GM18909 (cell line): ENCODE results near the gene POC1A.
A peak's percentile ranks its signal among the peaks of the same experiment; 100 is the strongest.
"Not testable (repeated sequence)": the region's sequence is repeated elsewhere in the genome, so short reads cannot be mapped to it uniquely, and the experiment has no call there.

Source experiments
- ATAC-seq: cut with Tn5 transposase; IDR thresholded peaks from one replicate; pipeline ENCODE4 v1.9.1; 2021; ENCODE audit warnings: mild to moderate bottlenecking; ENCODE audit not compliant: unreplicated experiment, poor library complexity

Gene POC1A

DNA sequence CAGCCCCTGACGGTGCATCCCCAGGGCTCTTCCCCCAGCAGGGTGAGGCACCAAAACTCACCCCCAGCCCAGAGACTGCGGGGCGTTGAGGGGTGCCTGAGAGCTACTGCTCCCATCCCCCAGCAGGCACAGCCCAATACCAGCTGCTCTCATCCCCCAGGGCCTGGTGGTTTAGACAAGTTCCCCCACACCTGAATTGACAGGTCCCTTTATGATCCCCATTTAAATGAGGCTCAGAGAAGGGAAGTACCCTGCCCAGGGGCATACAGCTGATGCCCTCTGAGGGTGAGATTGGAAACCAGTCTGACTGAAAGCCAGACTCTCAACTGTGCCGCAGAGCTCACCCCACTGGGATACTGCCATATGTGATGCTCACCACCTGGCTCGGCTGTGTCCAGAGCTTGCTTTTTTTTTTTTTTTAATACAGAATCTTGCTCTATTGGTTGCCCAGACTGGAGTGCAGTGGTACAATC is 118.0 kb downstream of the POC1A start:
- ATAC-seq = peak; percentile 80

DNA sequence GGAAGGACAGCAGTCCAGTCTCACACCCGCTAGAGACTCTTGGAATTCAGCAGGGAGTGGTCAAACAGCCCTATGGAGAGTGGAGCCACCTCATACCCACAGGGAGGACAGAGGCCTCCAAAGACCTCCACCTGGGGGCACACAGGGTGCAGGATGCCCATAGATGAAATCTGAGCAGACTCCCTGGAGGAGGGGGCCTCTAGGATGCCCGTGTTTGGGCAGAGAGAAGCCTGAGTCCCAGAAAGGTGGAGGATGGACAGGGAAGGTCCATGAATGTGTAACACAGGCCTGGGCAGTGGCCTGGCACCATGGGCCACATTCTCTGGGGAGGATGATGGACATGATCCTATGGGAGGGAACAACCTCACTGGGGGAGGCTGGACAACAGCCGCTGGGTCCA is 119.6 kb downstream of the POC1A start:
- no peak for ATAC-seq

DNA sequence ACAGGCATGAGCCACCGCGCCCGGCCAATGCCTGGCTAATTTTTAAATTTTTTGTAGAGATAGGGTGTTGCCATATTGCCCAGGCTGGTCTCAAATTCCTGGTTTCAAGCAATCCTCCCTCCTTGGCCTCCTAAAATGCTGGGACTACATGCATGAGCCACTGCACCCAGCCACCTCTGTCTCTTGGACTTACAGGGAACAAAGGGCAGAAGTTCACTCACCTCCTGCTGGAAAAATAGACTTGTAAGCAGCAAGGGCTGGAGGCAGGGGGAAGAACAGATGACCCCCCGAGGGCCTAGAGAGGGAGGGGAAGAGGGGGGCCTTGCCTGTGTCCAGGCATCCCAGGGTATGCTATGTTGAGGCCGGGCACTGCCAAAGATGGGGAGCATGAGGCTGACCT is 120.0 kb downstream of the POC1A start:
- no peak for ATAC-seq

DNA sequence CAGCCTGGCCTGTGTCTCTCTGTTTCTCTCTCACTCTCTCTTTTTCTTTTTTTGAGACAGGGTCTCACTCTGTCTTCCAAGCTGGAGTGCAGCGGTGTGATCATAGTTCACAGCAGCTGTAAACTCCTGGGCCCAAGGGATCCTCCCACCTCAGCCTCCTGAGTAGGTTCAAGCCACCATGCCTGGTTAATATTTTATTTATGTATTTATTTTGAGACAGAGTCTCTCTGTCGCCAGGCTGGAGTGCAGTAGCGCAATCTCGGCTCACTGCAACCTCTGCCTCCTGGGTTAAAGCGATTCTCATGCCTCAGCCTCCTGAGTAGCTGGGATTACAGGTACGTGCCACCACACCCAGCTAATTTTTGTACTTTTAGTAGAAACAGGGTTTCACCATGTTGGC is 120.5 kb downstream of the POC1A start:
- not testable (repeated sequence) for ATAC-seq

DNA sequence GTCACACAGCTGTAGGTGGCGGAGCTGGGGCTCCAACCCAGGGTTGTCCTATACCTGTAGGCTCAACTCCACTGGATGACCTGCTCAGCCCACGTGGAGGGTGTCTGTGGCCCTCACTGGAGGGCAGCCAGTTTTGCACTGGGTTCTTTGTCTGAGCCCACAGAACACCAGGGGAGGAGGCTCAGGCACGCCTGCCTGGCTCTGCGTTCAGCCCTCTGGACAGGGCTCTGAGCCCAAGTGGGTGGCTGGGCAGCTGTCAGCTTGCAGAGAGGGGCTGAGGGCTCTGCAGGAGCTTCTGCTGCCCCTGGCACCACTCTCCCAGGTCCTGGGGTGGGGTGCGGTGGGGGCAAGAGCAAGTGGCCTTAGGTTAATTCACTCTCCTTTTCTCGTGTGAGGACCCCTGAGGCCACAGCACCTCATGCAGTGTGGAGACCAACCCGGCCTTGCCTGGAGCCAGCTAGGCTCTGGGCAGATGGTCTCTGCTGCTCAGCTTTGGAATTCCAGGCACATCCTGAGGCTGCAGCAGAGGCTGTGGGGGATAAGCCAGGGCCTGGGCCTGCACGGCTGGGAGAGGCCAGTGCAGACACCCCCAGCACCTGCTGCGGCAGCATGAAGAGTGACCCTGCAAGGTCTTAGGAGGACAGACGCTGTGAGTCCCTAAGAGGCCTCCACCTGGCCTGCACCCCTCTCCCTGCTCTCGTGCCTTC is 121.4 kb downstream of the POC1A start:
- ATAC-seq = no peak

DNA sequence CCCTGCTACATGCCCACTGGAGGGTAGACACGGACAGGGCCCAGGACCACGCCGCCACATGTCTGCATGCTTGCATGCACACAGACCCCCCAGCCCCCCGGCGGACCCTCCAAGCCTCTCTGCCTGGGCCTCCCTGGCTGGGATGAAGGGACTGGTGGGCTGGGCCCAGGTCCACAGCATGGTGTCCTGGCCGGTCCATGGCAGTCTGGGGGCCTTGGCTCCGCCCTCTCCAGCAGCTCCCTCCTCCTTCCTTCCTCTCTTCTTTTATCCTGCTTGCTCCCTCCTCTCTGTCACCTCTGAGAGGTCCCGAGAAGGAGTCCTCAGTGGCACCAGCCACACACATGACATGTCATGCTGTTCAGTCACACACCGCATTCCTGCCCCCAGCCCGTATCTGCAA is 122.3 kb downstream of the POC1A start:
- ATAC-seq = no peak

DNA sequence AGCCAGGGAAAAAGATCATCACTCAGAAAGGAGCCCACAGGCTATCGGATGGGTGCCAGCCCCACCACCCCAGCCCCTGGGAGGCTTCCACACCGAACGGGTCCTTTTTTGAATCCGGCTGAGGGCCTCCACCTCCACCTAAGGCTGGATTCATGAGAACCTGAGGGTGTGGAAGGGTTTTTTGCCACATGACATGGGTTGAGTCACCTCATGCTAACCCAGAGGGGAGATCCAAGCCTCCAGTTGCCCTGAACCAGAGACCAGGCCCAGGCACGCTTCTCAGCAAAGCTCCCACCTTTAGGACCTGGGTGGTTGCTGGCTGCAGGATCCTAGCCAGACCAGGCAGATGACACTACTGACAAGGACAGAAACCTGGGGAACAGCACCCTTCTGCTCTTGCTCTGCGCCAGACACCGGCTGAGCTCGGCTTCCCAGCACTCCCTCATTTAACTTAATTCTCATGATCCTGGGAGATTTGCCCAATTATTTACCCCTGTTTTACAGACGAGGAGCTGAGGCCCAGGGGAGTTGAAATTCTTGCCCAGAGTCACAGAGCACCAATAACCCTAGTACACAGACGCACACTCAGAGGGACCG is 123.4 kb downstream of the POC1A start:
- no peak for ATAC-seq

DNA sequence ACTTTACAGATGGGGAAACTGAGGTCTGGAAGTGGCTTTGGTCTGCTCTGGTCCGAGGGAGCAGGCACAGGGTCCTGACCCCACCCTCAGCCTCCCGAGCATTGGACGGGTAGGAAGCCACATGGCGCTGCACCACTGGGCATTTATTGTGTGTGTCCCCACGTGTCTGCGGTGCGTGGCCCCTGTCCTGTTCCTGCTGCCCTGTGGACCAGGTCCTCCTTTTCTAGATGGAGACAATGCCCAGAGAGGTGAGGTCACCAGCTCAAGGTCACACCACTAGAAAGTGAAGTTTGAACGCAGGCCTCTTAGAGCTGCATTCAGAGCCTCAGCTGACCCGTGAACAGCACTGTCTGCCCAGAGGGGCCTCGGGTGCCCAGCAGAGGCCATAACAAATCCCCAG is 124.7 kb downstream of the POC1A start:
- ATAC-seq = no peak

DNA sequence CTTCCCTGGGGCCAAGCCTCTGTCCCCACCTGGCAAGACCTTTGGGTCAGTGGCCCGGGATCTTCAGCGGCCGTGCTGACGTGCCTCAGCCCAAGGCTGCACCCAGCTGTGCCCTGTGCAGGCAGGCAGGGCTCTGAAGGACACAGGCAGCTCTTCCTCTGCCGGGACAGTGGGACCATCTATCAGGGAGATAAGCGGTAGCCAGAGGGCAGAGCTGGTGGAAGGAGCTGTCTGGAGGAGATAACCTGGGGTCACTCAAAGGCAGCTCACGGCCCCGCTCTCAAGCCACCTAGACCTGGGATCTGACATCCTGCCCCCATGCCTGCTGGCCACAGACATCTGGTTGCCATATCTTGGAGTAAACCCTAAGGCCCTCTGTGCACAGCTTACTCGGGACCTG is 125.2 kb downstream of the POC1A start:
- ATAC-seq = no peak

DNA sequence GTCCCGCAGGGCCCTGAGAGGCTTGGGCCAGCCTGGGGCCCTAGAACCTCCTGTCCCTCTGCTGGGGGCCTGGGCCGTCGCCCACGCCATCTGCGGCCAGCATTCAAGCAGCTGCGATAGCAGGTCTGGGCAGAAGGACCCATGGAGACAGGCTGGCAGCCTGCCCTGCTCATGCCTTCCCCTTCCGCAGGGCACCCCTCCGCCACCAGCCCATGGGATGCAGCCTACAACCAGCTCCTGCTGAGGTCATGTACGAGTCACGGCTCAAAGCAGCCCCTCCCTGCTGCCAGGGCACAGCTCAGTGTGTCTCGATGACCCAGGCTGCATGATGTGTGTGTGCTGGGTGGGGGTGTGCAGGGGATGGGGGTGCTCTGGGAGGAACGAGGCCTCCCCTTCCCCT is 125.7 kb downstream of the POC1A start:
- ATAC-seq = no peak

DNA sequence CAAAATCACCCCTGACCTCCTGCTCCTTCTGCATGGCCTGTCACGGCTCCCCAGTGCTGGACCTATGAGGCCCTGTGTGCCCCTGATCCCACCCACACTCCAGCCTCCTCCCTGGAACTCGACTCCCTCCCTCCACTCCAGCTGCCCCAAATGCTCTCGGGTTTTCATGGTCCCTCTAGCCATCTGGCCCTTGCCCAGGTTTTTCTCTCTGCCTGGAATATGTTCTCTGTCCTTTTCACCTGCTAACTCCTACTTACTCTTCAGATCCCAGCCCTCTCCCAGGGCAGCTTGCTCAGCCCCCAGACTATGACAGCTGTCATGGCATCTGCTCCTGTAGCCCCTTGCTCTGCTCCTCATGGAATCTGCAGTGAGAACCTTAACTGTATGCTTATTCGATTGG is 128.2 kb downstream of the POC1A start:
- no peak for ATAC-seq

DNA sequence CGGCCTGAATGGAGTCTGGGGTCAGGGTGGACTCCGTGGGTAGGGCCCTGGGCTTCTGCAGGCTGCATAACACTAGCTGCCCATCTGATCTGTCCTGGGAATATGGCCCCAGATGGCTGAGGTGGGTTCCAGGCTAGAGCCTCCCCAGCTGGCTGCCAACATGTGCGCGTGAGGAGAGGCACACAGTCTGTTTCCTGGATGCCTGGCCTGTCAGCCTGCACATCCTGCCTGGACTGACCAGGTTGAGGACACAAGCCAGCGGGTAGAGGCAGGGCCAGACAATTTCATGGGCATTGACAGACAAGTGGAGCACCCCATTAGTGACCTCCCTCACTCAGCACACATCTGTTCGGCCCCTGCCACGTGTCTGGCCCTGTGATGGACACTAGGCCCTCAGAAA is 128.8 kb downstream of the POC1A start:
- no peak for ATAC-seq
